IMR-90 (cell line): ENCODE data around the gene L3MBTL3.

Experiments used
- NFE2L2 ChIP-seq: fragments of 150-350 bp; IDR thresholded peaks from 2 replicates; pipeline ENCODE4 v1.6.1; 2016; ENCODE audit warnings: low read depth, mild to moderate bottlenecking, low read length
- POLR2A ChIP-seq: IDR thresholded peaks from 2 replicates; pipeline ENCODE4 v1.6.1; 2012; ENCODE audit warnings: mild to moderate bottlenecking, low read depth, low read length

- TF ChIP-seq NFE2L2: no peak
- TF ChIP-seq POLR2A: no peak
Observed at GRCh38 chr6:130167655-130168054, 149.3 kb downstream of the L3MBTL3 start.
